ENCODE data around the gene C5AR1.
"Not testable (repeated sequence)": the region's sequence is repeated elsewhere in the genome, so short reads cannot be mapped to it uniquely, and the experiment has no call there.

The C5AR1 gene

DNA sequence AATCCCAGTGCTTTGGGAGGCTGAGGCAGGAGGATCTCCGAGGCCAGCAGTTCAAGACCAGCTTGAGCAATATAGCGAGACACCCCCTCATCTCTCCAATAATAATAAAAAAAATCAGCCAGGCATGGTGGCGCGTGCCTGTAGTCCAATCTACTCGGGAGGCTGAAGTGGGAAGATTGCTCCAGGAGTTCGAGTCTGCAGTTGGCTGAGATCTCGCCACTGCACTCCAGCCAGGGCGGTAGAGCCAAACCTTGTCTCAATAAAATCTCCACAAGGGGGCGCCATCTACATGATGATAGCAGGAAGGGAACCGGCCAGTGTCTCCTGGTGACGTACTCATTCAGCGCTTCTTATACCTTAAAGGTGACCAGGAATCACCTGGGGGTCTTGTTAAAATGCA lies 13.6 kb upstream of the C5AR1 start:
- DNase-seq: peak; percentile 77

DNA sequence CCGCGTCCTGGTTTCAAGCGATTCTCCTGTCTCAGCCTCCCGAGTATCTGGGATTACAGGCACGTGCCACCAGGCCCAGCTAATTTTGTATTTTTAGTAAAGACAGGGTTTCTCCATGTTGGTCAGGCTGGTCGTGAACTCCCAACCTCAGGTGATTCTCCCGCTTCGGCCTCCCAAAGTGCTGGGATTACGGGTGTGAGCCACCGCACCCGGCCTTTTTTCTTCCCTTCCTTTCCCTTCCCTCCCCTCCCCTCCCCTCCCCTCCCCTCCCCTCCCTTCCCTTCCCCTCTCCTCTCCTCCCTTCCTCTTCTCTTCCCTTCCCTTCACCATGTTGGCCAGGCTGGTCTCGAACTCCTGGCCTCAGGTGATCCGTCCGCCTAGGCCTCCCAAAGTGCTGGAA lies 8.8 kb upstream of the C5AR1 start:
- not testable (repeated sequence) for DNase-seq

DNA sequence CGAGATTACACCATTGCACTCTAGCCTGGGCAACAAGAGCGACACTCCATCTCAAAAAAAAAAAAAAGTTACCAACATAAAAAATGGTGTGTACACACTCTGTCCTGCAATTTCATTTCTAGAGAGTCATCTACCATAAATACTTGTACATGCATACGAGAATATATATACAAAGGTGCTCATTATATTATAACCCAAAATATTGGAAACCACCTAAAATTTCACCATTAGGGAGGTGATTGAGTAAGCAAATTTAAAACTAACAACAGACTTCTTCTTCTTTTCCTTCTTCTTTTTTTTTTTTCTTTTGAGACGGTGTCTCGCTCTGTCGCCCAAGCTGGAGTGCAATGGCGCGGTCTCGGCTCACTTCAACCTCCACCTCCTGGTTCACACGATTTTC lies 7.4 kb upstream of the C5AR1 start:
- no peak for DNase-seq

DNA sequence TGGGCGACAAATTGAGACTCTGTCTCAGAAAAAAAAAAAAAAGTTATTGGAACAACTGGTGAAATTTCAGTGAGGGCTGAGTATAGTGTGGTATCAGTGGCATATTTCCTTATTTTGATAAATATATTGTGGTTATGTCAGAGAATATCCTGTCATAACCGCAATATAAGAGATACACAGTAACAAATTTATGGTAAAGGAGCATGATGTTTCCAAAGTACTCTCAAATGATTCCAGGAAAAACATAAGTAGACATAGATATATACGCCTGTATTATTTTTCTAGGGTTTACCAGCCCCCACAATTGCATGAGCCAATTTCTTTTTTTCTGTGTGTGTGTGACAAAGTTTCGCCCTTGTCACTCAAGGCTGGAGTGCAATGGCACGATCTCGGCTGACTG lies 5.7 kb upstream of the C5AR1 start:
- DNase-seq: no peak

DNA sequence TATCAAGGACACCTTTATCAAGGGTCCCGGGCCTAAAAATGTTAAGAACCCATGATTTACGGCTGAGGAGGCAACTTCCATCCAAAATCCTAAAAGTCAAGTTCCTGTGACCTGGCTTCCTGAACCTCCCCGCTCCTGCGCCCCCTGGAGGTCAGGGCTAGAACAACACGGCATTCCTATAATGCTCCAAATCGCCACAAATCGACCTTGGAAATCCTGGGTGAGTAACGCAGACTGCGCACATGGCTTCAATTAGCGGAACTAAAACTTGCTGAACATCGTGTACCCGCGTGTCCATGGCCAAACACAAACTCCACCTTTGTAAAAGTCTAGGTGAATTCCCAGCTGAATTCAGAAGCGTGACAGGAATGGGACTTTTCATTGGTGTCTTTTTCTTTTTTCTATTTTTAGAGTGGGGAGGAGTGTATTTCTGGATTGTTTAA lies 4.3 kb upstream of the C5AR1 start:
- DNase-seq: peak; percentile 28

DNA sequence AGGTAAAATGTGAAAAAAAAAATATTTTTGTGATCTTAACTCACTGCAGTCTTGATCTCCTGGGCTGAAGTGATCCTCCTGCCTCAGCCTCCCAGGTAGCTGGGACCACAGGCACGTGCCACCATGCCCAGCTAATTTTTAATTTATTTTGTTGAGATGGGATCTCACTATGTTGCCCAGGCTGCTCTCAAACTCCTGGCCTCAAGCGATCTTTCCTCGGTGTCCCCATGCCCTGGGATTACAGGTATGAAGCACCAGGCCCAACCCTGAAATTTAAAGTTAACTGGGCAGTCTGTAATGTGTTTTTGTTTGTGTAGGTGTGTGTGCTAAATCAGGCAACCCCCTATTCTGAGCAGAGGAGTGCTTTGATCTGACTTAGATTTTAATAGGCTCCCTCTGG lies 3.4 kb upstream of the C5AR1 start:
- DNase-seq: no peak

DNA sequence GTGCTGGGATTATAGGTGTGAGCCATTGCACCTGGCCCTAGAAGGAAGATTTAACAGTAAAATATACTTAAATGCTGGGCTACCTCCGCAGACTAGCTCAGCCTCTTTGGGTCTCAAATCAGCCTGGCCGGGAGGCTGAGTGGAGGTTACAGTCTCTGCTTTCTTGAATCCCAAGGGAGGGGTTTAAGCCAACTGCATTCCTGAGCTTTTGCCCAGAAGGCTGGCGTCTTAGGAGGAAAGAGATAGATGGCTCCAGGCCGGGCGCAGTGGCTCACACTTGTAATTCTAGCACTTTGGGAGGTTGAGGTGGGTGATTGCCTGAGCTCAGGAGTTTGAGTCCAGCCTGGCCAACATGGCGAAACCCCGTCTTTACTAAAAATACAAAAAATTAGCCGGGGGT lies 623 bp upstream of the C5AR1 start:
- DNase-seq: no peak

DNA sequence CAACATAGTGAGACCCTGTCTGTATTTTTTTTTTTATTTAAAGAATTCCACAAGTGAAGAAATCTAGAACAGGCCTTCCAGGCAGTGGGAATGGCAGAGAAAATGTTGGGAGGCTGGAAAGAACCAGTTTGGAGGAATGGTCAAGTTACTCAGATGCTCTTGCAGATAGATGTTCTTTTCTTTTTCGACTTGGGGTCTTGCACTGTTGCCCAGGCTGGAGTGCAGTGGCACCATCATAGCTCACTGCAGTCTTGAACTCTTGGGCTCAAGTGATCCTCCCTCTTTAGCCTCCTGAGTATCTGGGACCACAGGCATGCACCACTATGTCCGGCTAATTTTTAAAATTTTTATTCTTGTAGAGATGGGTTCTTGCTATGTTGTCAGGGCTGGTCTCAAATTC lies 662 bp downstream of the C5AR1 start:
- no peak for DNase-seq

DNA sequence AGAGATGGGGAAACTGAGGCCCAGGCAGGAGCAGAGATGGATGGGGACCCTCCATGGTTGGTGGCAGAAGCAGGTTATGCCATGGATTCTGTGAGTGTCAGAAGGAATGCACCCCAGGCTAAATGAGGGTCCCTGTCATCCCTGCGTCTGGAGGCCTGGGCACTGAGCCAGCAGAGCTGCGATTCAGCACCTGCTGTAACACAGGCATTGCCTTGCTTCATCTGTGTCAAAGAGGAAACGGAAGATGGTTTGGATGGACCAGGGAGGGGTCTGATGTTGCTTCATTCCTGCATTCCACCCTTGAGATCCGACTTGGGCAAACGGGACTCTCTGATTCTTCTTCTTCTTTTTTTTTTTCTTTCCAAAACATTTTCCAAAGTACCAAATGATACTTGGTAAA lies 1.2 kb downstream of the C5AR1 start:
- no peak for DNase-seq

DNA sequence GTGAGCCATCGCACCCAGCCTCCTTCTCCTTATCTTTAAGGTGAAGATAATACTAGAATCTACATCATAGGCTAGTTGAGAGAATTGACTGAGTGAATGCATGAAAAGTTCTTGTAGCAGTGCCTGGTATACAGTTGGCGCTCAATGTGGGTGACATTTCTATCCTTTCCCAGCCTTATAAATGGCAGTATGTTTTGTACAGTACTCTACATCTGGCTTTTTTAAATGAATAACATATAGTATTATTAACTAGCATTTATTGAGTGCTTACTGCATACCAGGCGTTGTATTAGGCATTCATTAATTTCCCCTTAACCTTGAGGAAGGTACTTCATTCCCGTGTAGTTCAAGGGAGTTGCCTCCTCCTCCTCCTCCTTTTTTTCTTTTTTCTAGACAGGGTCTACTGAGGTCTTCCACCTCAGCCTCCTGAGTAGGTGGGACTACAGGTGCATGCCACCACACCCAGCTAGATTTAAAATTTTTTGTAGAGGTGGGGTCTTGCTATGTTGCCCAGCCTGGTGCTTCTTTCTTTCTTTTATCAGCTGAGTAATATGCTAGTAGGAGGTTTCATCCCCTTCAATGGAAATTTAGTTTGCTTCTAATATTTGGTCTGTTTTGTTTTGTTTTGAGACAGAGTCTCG lies 2.8 kb downstream of the C5AR1 start:
- DNase-seq: no peak

DNA sequence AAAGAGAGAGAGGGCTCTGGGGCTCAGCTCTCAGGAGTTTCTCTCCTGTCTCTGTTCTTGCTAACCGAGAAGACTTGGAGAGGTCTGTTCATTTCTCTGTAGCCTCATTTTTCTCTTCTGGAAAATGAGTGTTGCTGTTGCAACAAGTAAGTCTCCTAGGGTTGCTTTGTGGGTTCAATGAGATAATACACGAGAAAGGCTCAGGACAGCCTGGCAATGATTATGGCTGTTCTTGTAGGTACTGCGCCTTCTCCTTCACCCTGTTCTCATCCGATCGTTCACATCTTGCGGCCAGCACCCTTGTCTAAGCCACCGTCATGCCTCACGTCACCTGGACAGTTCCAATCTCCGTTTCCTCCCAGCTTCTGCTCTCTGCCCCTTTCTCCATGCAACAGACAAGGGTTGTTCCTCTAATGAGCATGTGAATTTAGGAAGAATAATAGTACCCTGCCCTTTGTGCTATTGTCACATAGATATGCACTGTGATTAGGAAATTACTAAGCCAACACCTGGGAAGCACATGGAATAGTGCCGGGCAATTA lies 4.2 kb downstream of the C5AR1 start:
- DNase-seq: no peak

DNA sequence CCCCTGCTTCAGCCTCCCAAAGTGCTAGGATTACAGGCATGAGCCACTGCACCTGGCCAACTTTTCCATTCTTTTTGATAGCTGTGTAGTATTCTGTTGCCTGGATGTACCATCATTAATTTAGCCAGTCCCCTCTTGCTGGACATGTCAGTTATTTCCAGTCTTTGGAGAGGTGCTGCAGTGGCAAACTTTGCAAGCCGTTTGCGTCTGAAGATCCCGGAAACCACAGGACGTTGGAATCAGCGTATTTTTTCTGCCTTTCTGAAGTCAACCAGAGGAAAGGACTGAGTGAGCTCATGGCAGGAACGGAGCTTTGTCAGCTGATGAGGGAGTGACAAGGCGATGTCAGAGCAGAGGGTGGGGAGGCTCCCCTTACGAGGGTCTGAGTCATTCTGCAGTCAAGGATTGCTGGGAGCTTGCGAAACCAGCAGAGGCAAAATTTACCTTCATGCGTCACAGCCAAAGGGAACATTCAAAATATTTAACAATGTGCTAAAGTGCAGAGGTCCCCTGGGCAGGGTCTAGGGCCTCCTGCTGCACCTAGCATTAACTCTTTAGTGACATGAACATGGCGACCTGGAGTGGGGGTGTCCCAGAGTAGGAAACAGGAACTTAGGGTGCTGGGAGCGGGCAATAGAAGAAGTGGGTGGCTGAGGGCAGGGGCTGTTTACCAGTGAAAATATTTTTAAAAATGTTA lies 5.6 kb downstream of the C5AR1 start:
- DNase-seq: peak; percentile 32

DNA sequence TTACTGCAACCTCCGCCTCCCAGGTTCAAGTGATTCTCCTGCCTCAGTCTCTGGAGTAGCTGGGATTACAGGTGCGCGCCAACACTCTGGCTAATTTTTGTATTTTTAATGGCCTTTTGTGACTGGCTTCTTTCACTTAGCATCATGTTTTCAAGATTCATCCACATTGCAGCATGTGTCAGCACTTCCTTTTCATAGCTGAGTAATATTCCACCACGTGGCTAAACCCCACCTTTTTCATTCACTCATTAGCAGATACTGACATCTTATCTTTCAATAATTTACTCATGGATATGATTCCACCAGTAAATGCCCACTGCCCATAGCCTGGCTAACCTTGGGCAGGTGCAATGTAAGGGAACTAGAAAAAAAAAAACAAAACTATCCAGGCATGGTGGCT lies 6.9 kb downstream of the C5AR1 start:
- DNase-seq: no peak

DNA sequence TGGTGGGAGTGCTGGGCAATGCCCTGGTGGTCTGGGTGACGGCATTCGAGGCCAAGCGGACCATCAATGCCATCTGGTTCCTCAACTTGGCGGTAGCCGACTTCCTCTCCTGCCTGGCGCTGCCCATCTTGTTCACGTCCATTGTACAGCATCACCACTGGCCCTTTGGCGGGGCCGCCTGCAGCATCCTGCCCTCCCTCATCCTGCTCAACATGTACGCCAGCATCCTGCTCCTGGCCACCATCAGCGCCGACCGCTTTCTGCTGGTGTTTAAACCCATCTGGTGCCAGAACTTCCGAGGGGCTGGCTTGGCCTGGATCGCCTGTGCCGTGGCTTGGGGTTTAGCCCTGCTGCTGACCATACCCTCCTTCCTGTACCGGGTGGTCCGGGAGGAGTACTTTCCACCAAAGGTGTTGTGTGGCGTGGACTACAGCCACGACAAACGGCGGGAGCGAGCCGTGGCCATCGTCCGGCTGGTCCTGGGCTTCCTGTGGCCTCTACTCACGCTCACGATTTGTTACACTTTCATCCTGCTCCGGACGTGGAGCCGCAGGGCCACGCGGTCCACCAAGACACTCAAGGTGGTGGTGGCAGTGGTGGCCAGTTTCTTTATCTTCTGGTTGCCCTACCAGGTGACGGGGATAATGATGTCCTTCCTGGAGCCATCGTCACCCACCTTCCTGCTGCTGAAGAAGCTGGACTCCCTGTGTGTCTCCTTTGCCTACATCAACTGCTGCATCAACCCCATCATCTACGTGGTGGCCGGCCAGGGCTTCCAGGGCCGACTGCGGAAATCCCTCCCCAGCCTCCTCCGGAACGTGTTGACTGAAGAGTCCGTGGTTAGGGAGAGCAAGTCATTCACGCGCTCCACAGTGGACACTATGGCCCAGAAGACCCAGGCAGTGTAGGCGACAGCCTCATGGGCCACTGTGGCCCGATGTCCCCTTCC lies 10.5 kb downstream of the C5AR1 start:
- DNase-seq: no peak

DNA sequence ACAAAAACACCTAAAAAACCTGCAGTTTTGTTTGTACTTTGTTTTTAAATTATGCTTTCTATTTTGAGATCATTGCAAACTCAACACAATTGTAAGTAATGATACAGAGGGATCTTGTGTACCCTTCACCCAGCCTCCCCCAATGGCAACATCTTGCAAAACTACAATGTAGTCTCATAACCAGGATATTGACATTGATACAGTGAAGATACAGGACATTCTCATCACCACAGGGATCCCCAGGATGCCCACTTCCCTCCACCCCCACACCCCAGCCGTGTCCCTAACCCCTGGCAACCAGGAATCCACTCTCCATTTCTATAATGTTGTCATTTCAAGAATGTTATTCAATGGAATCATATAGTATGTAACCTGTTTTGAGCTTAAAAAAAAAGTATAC lies 12.0 kb downstream of the C5AR1 start:
- DNase-seq: no peak

DNA sequence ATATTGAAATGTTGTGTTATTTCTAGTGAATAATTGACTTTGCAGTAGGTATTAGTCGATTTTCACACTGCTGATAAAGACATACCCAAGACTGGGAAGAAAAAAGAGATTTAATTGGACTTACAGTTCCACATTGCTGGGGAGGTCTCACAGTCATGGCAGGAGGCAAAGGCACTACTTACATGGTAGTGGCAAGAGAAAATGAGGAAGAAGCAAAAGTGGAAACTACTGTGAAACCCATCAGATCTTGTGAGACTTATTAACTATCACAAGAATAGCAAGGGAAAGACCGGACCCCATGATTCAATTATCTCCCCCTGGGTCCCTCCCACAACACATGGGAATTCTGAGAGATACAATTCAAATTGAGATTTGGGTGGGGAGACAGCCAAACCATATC lies 12.4 kb downstream of the C5AR1 start:
- no peak for DNase-seq

DNA sequence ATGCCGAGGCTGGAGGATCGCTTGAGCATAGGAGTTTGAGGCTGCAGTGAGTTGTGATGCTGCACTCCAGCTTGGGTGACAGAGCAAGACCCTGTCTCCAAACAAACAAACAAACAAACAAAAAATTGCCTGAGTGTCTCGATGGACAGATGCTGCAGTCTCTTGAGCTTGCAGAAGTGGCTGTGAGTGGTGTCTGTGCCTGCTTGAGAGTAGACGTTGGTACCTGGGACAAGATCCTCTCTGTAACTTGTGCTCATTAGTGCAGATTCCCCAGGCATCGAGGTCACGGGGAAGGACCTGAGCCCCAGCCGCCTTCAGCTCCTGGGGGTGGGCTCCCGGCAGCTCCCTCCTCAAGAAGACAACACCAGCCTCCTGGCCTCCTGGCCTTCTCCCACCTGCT lies 13.7 kb downstream of the C5AR1 start:
- DNase-seq: no peak

DNA sequence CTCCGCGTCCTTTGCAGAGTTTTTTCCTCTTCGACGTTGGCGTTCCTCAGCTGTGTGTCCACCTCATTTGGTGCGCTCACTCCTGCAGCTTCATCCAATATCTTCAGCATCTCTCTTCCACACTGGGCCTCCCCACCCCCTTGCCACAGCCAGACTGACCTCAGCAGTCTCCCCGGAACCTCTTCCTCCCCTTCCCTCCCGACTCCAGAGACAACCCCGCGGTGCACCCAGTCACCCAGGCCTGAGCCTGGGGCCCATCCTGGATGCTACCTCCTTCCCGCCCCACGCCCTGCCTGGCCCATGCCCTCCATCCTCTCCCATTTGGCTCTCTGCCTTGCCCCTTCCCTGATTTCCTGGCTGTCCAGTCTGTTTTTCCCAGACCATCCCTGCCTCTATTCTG lies 14.2 kb downstream of the C5AR1 start:
- DNase-seq: no peak

DNA sequence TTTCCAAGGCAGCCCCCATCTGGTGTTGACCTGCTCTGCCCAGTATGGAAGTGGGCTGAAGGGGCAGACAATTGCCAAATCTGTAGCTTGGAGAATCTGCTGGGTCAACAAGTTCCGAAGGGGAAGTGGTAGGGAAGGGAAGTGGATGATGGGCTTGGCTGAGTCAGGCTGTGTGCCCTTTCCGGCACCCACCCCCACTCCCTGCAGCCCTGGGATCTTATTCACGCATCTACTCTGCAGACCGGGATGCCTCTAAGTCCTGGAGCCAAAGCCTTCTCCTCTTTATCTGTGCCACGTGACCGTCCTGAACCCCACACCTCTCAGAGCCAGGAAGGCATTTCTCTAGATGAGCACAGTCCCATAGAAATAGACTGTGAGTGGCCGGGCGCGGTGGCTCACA lies 14.8 kb downstream of the C5AR1 start:
- peak; percentile 14 for DNase-seq

DNA sequence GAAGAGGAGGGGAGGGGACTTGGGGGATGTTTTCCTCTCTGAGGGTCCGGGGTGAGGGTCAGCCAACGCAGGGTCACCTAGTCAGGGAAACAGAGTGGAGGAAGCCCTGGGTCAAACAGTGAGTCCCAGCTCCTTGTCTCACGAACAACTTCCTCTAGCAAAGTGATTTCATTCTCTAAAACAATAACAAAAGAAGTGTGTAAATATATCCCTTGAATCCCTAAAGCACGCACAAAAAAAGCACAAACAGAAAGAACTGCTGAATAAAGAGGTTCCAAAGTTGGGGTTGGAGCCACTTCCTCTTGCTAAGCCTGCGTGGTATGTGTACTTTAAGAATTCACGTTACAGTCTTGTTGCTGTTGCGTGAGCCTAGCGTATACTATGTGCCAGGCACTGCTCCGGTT lies 20.8 kb downstream of the C5AR1 start:
- DNase-seq: peak; percentile 22

DNA sequence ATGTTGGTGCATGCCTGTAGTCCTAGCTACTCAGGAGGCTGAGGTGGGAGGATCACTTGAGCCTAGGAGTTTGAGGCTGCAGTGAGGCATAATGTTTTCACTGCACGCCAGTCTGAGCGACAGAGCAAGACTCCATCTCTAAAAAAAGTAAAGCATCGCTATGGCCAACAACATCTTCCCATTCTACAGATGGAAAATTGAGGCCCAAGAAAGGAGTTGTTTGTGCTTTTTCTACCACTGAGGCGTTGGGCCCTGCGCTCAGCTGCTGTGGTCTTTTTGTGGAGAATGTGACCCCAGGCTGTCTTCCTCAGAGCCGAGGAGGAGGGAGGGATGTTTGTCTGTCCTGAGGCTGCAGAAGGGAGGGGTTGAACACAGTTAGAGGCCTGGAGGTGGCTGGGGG lies 21.8 kb downstream of the C5AR1 start:
- DNase-seq: no peak

DNA sequence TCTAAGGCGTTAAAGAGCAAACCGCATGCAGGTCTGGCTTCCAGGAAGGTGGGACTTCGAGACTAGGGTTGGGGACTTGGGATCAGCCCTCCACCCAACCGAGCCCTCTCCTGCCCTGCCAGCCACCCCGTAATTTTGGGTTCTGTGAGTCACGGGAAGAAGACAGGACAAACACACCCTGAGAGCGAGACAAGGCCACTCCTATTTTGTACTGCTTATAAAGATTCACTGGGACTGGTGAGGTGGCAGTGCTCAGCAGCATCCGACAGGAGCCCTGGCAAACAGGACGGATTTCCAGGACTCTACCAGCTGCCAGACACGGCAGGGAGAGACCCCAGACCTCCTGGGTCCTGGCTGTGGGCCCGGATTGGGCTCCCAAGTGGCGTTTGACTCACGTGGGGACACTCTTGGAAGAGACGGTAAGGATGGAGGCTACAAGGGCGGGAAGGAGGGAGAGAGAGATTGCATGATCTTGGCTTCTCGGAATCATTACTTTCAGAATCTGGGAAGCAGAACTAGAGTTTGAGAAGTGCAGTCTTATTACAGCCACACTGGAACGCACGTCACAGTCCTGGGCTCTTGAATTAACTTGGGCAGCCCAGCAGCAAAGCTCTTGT lies 22.4 kb downstream of the C5AR1 start, which contains the start of gene C5AR2:
C5AR2 (plus strand) TSS at position 245 of the 617 bp plus-strand sequence. CDS start 8,625 bp downstream, outside the sequence.
- no peak for DNase-seq
